Ammon's horn (tissue), 1 donor: Measurements from ENCODE around the gene PRAMEF33.
"Not testable (repeated sequence)": the region's sequence is repeated elsewhere in the genome, so short reads cannot be mapped to it uniquely, and the experiment has no call there.

Experiments used
- DNase-seq: peaks from one replicate; pipeline ENCODE4 v3.0.0-alpha.2; 2016; ENCODE audit warnings: low spot score

PRAMEF33 gene

GRCh38 chr1:13303239-13303638 is at the start of gene PRAMEF33:
Gene PRAMEF33, plus strand, starts transcription at chr1:13303539. Its CDS starts 2,416 bp downstream, at chr1:13305955.
- not testable (repeated sequence) for DNase-seq

DNA sequence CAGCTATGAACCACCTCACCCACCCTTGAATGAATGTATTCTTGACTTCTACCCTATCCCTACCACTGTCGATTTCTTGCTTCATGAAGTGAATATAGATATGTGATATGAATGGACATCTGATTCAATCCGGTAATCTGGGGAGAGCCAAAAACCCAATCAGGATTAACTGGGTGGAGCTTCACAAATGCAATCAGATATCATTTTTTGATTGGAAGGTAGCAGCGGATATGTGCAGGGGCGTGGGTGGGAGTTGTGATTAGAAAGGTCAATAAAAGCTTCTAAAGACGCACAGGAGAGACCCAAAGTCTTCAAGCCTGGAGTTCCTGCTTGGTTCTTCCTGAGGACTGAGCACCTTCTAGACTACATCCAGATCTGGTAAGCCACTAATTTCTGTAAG is 49.4 kb upstream of the PRAMEF33 start, which contains the start of gene PRAMEF5:
Gene PRAMEF5, plus strand, starts transcription at position 301 of the 400 bp plus-strand sequence. CDS start 5,071 bp downstream, outside the sequence.
- DNase-seq: not testable (repeated sequence)

DNA sequence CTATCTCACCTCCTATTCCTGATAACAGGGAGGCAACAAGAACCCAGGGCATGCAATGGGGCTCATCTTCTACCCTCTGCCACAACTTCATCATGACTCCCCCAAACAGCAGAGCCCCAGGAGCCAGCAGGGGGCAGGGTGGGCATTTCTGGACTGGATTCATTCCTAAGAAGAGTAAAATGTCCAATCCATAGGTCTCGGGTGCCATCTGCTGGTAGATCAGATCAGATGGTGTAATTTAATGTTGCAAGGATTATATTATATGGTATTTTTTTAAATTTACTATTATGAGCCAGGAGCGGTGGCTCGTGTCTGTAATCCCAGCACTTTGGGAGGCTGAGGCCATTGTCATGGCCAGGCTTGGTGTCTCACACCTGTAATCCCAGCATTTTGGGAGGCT is 38.2 kb upstream of the PRAMEF33 start:
- not testable (repeated sequence) for DNase-seq

- not testable (repeated sequence) for DNase-seq
Observed at GRCh38 chr1:13277016-13277415, 26.3 kb upstream of the PRAMEF33 start.

- DNase-seq: not testable (repeated sequence)
Observed at GRCh38 chr1:13279617-13280016, 23.7 kb upstream of the PRAMEF33 start.

GRCh38 chr1:13285037-13285436 is 18.3 kb upstream of the PRAMEF33 start, which contains the start of gene PRAMEF8:
Gene PRAMEF8, minus strand, starts transcription at chr1:13285137. Its CDS starts 1,046 bp downstream, at chr1:13284091.
- not testable (repeated sequence) for DNase-seq

DNA sequence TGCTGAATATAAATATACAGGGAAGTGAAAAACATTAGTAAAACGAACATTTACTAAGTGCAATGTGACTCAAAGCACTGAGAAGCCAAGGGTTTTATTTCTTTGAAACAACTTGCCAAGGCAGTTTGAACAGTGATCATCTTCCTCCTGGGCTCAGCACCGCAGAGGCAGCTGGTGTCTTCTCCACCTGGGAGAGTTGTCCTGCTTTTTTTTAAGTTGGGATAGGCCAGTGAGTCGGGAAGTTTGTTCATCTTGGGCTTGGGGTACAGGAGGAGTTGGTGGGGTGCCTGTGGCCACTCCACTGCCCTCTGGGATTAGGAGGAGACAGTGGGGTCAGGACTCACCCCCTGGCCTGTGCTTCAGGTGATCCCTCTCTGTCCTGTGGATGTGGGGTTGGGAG is 14.3 kb upstream of the PRAMEF33 start:
- DNase-seq: not testable (repeated sequence)

- not testable (repeated sequence) for DNase-seq
Observed at GRCh38 chr1:13297216-13297931, 6.0 kb upstream of the PRAMEF33 start.

GRCh38 chr1:13298699-13299098 is 4.6 kb upstream of the PRAMEF33 start:
- not testable (repeated sequence) for DNase-seq

GRCh38 chr1:13302197-13302596 is 1.1 kb upstream of the PRAMEF33 start:
- DNase-seq: not testable (repeated sequence)

DNA sequence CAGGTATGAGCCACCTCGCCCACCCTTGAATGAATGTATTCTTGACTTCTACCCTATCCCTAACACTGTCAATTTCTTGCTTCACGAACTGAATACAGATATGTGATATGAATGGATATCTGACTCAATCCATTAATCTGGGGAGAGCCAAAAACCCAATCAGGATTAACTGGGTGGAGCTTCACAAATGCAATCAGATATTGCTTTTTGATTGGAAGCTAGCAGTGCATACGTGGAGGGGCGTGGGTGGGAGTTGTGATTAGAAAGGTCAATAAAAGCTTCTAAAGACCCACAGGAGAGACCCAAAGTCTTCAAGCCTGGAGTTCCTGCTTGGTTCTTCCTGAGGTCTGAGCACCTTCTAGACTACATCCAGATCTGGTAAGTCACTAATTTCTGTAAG is 11.9 kb downstream of the PRAMEF33 start, which contains the start of gene PRAMEF15:
Gene PRAMEF15, plus strand, starts transcription at position 301 of the 400 bp plus-strand sequence. CDS start 2,827 bp downstream, outside the sequence.
- not testable (repeated sequence) for DNase-seq

DNA sequence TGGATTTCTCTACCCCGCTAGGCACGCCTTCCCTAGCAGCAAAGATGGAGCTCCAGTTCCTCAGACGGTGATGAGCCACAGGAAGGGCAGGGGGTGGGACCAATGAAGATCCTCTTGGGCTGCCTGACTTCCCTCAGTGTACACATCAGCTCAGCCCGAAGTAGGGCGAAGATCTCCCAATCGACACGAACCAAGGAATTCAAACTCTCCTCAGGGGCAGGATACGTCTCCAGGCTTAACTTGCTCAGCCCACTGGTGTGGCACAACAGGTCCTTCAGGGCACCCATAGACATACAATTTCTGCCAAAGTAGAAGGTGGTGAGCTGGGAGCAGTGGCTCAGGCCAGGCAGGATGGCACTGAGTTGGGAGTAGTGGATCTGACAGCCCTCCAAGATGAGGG is 39.2 kb downstream of the PRAMEF33 start:
- DNase-seq: not testable (repeated sequence)

GRCh38 chr1:13347034-13347433 is 43.7 kb downstream of the PRAMEF33 start, which contains the start of gene PRAMEF14:
Gene PRAMEF14, minus strand, starts transcription at chr1:13347134. Its CDS starts 1,820 bp downstream, at chr1:13345314.
- DNase-seq: not testable (repeated sequence)

GRCh38 chr1:13353476-13353875 is 50.1 kb downstream of the PRAMEF33 start:
- not testable (repeated sequence) for DNase-seq

GRCh38 chr1:13354475-13354874 is 51.1 kb downstream of the PRAMEF33 start:
- not testable (repeated sequence) for DNase-seq

GRCh38 chr1:13356774-13357173 is 53.4 kb downstream of the PRAMEF33 start:
- peak; percentile 62 for DNase-seq
